HG03108 (cell line): ENCODE measurements around the gene GOPC.
"Not testable (repeated sequence)": the region's sequence is repeated elsewhere in the genome, so short reads cannot be mapped to it uniquely, and the experiment has no call there.

Source experiments
- ATAC-seq: cut with Tn5 transposase; IDR thresholded peaks from one replicate; pipeline ENCODE4 v1.9.1; 2021; ENCODE audit warnings: moderate library complexity; ENCODE audit not compliant: unreplicated experiment

The GOPC gene

DNA sequence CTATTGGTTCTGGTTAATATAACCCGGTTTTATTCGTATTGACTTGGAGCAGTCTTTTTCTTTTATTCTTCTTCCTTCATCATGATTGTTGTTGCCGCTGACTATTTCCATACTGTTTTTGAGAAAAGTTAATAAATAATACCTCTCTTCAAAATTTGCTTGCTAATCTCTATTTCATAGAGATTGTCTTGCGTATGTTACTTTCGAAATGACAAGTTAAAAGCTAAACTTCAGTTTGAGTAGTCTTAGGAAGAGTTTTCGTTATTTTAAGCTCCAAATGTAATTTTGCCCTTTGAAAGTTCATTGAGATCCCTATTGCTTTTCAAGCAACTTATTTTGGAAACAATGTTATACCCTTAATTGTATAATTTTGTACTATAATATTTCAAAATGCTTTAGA lies 83.4 kb downstream of the GOPC start:
- ATAC-seq = no peak

DNA sequence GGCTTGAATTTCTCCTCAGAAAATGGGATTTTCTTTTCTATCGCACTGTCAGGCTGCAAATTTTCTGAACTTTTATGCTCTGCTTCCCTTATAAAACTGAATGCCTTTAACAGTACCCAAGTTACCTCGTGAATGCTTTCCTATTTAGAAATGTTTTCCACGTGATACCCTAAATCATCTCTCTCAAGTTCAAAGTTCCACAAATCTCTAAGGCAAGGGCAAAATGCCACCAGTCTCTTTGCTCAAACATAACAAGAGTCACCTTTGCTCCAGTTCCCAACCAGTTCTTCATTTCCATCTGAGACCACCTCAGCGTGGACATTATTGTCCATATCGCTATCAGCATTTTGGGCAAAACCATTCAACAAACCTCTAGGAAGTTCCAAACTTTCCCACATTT lies 84.3 kb downstream of the GOPC start:
- not testable (repeated sequence) for ATAC-seq

DNA sequence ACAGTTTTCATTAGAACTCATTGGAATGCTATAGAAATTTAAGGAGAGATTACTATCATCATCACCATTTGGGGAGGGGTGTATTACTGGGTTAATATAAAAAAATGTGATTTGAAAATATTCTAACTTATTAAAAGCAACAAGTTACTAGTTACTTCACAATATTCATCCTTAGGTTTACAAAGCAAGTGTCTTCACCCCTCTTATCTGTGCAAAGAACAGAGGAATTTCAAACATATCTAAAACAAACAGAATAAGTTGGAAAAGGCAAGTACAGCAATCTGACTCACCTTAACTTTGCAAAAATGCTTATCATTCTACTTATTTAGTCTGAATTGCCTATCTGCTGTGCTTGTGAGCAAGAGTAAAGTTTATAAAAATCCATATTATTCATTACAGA lies 87.0 kb downstream of the GOPC start:
- no peak for ATAC-seq

DNA sequence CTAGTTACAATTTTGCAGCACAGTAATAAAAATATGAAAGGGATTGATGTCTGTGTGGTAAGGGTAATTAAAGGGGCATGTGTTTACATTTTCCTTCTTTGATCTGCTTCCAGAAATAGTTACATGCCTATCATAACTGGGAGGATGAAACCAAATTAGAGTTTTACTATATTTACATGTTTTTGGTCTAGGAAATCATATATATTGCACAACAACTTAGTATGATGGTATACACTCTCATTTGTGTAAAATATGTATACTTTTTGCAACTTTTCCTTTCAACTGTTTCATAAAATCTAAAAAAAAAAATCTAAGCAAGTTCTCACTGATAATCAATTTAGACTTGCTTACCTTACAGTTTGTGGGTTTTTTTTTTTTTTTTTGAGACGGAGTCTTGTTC lies 87.7 kb downstream of the GOPC start:
- no peak for ATAC-seq

DNA sequence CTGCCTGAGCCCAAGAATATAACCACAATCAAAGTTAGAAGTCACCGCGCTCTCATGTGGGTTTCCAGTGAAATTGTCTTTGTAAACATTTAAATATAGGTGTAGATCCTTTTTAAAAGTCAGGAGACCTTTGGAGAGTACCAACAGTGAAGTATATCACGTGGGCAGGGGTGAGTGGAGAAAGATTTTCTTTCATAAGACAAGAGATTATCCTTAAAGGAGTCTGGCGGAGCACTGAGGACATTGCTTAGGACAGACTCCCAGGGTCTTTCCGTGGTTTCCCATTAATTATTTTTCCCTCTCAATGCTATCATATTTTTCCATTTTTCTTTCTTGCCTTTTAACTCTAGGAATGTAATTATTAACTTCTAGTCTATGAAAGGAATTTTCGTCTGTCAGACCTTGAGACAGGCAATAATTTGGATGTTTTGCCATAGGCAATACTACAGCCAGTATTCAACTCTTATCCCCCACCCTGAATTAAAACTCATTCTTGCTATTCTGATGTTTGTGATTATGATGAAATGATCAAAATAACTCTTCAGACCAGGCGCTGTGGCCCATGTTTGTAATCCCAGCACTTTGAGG lies 88.4 kb downstream of the GOPC start:
- no peak for ATAC-seq

DNA sequence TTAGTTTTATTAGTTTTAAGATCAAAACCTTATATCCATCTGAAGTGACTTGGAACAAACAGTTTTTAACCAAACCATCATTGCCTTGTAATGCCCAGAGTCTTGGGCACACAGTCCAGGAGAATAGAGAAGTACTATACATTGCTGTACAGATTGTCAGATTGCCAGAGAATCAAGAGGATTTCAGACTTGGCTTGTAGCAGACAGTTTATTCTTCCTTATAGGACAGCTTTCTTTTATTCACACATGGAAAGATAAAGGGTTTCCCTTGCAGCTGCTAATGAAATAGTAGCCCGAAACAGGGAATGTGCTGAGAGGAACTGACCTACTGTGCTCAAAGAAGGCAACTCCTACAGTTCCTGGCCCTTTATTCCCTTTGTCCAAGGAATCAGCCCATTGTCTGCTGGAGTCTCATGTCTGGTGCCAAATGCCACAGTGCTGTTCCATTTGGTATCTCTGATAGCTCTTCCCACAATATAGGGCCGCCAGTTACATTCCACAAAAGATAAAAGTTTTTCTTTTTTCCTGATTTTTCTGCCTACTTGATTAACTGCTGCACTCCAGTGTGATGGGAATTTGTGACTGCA lies 89.2 kb downstream of the GOPC start:
- ATAC-seq = no peak

DNA sequence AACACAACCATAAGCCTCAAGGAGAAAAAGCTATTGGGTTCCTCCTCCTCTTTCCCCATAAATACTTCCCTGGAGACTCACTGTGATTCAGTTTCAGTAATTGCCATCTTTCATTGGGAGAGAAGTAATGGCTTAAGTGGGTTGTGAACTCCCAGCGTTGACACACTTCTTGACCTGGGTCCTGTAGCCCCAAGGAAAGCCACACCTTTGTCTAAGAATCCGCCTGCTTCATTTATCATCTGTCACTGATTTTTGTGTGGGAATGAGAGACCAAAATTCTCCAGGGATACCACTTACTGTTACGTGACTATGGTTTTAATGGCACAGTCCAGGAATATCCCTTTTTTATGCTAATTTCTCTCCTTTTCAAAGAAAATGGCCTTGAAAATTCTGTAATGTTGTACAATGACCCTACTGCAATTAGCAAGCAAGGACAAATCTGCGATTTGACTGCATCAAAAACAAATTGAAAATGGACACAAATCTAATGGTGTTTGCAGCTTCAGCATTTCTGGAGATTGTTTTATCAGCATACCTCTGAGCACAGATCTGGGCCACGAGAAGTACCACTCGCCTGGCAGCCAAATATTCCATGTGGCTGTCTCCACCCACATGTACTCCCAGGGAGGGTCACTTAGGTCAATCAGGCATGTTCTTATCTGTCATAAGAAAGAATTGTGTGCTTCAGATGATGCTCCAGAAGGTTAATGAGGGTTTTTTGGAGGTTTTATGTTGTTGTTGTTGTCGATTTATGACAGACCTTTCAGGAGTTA lies 90.1 kb downstream of the GOPC start:
- ATAC-seq = no peak
